Right atrium auricular region (tissue), 2 donors: ENCODE measurements around the gene FOXN1. TPM values are rescaled to one million over a fixed set of nuclear protein-coding genes. Genes with fewer than 3 reads are reported as not detected.
A peak's percentile ranks its signal among the peaks of the same experiment; 100 is the strongest.
"Not testable (repeated sequence)": the region's sequence is repeated elsewhere in the genome, so short reads cannot be mapped to it uniquely, and the experiment has no call there.

Experiments used
- DNase-seq: peaks from one replicate; pipeline ENCODE4 v3.0.0-alpha.2; 2019; ENCODE audit warnings: low spot score
- H3K27ac ChIP-seq, 2 donors: fragments of 200-600 bp; sonication (generic); 1 replicate in 1 of 2; 2 replicates in 1 of 2; pipeline ENCODE4 v1.5.1; 2016 to 2019
- H3K27me3 ChIP-seq, 2 donors: fragments of 200-600 bp; sonication (generic); one replicate each; pipeline versions ENCODE4 v1.5.1 to v1.6.0; 2017 to 2019
- H3K36me3 ChIP-seq: fragments of 200-600 bp; sonication (generic); one replicate; pipeline ENCODE4 v1.5.1; 2016
- H3K4me1 ChIP-seq, 2 donors: fragments of 200-600 bp; sonication (generic); one replicate each; pipeline versions ENCODE4 v1.5.1 to v1.6.0; 2017 to 2019
- H3K4me3 ChIP-seq, 2 donors: fragments of 200-600 bp; sonication (generic); 1 replicate in 1 of 2; 2 replicates in 1 of 2; pipeline ENCODE4 v1.5.1; 2017 to 2019; ENCODE audit warnings: mild to moderate bottlenecking in 1 of 2, moderate library complexity in 1 of 2
- H3K9me3 ChIP-seq, 2 donors: fragments of 200-600 bp; sonication (generic); one replicate each; pipeline ENCODE4 v1.5.1; 2019
- CTCF ChIP-seq, 2 donors: fragments of 200-600 bp; sonication (generic); IDR thresholded peaks; one replicate each; pipeline ENCODE4 v1.5.1; 2019; ENCODE audit warnings: antibody characterized with exemption in 2 of 2
- total RNA-seq, 2 donors: library from RNA; depleted of rRNA; stranded (reverse); fragments of >200 nt; gene quantifications; one replicate each; pipeline ENCODE4 v1.1.0, GENCODE V29; 2016

Gene FOXN1
- total RNA-seq, 2 donors from 2014 or later: not detected

GRCh38 chr17:28574526-28574925 lies 68.4 kb downstream of the FOXN1 start:
- no peaks in the 10 kb centered on the region for H3K9me3 ChIP-seq
- peaks cover 6% of the 10 kb centered on the region for H3K36me3 ChIP-seq
- H3K27ac ChIP-seq: peak overlapping the region in 1 of 2 donors; percentile 83
- peaks cover 0 to 55% of the 10 kb centered on the region in 2 donors for H3K4me1 ChIP-seq
- no peaks in the 10 kb centered on the region for H3K27me3 ChIP-seq
- TF ChIP-seq CTCF (IDR thresholded peaks at IDR 0.05): no peak
- DNase-seq: no peak
- H3K4me3 ChIP-seq: no peak overlapping the region

- peaks cover 6% of the 10 kb centered on the region for H3K36me3 ChIP-seq
- H3K4me1 ChIP-seq: peaks cover 0 to 47% of the 10 kb centered on the region in 2 donors
- peak; percentile 61 for DNase-seq
- H3K4me3 ChIP-seq: no peak overlapping the region
- no peaks in the 10 kb centered on the region for H3K27me3 ChIP-seq
- TF ChIP-seq CTCF (IDR thresholded peaks at IDR 0.05): peak in 1 of 2 donors; percentile 40
- peak overlapping the region; percentile 60 to 83 for H3K27ac ChIP-seq
- no peaks in the 10 kb centered on the region for H3K9me3 ChIP-seq
Observed at GRCh38 chr17:28575126-28575795, 69.1 kb downstream of the FOXN1 start.

GRCh38 chr17:28576016-28576415 lies 69.9 kb downstream of the FOXN1 start:
- H3K36me3 ChIP-seq, H3K9me3 ChIP-seq, DNase-seq, H3K27me3 ChIP-seq: not testable (repeated sequence)
- H3K4me1 ChIP-seq: peaks cover 0 to 41% of the 10 kb centered on the region in 2 donors
- peak overlapping the region; percentile 17 to 34 for H3K4me3 ChIP-seq
- H3K27ac ChIP-seq: peak overlapping the region; percentile 60 to 83

GRCh38 chr17:28576758-28577465 lies 70.8 kb downstream of the FOXN1 start, which contains the start of gene ALDOC:
TSS of gene ALDOC (minus strand) at chr17:28576895. CDS start at chr17:28575532, 1,363 bp downstream.
- TF ChIP-seq CTCF (IDR thresholded peaks at IDR 0.05): no peak
- Histone ChIP-seq H3K4me3 (peak within 1 kb of the TSS; percentile 17 to 44), H3K9me3 (no peaks in the 10 kb centered on the region), H3K27ac (peak within 1 kb of the TSS; percentile 60 to 83), H3K36me3 (peaks cover 6% of the 10 kb centered on the region), H3K4me1 (peaks cover 0 to 38% of the 10 kb centered on the region in 2 donors), H3K27me3 (no peaks in the 10 kb centered on the region)
- peak; percentile 94 for DNase-seq

- Histone ChIP-seq H3K27me3 (no peaks in the 10 kb centered on the region), H3K36me3 (peaks cover 6% of the 10 kb centered on the region), H3K4me3 (peak overlapping the region in 1 of 2 donors; percentile 44), H3K9me3 (no peaks in the 10 kb centered on the region), H3K27ac (peak overlapping the region in 1 of 2 donors; percentile 48), H3K4me1 (peaks cover 0 to 32% of the 10 kb centered on the region in 2 donors)
- DNase-seq: no peak
- TF ChIP-seq CTCF (IDR thresholded peaks at IDR 0.05): no peak
Observed at GRCh38 chr17:28577466-28577824, 71.3 kb downstream of the FOXN1 start.
